ENCODE measurements around the gene FANCM. TPM values are rescaled to one million over a fixed set of nuclear protein-coding genes. Genes with fewer than 3 reads are reported as not detected.

Gene FANCM
- total and polyA plus RNA-seq, 9 of the 15 experiments (the other 6 are each of a cell fraction or from before 2014, with no cell fraction given), result 5.1 to 14.4 (median 6.2) TPM

GRCh38 chr14:45222485-45223262 lies 86.9 kb downstream of the FANCM start:
- FAIRE-seq, result no peak
- Histone ChIP-seq H3K4me3 (no peak overlapping the region), H3K36me3 (ENCODE audit: control insufficient read depth, insufficient read depth, low read length) (peaks cover 29% of the 10 kb centered on the region; the same call in 2 of the 3 replicates), H3K9ac (ENCODE audit: insufficient read depth in 1 of 2, low read depth in 2 of 2, low read length in 2 of 2) (no peak overlapping the region), H3K9me3 (replicated peaks; ENCODE audit: control insufficient read depth, insufficient read depth, low read depth, low read length) (no peaks in the 10 kb centered on the region), H3K27ac (ENCODE audit: extremely low read depth, low read depth, low read length) (no peak overlapping the region), H3K9me1 (ENCODE audit: control insufficient read depth, insufficient read depth, low read length) (no peaks in the 10 kb centered on the region), H3K4me2 (ENCODE audit: insufficient read depth, low read length) (no peak overlapping the region), H4K20me1 (replicated peaks; ENCODE audit: control insufficient read depth, insufficient read depth, low read length) (no peaks in the 10 kb centered on the region), H3K4me1 (replicated peaks in 1 of 2; ENCODE audit: control insufficient read depth in 2 of 2, insufficient read depth in 2 of 2, low read length in 2 of 2) (no peaks in the 10 kb centered on the region), H3K79me2 (ENCODE audit: control insufficient read depth, insufficient read depth, low read length) (no peaks in the 10 kb centered on the region), H3K27me3 (ENCODE audit: control insufficient read depth in 2 of 2, insufficient read depth in 2 of 2, low read length in 2 of 2) (no peaks in the 10 kb centered on the region), H2AFZ (ENCODE audit: low read depth, low read length) (no peak overlapping the region)
- no TSS peak for BruUV-seq (replicated peaks)
- TF ChIP-seq CXXC5 (CRISPR knock-in tag; IDR thresholded peaks at IDR 0.05) (no peak), FUS (optimal IDR thresholded peaks at IDR 0.05; ENCODE audit: low read depth, low read length) (no peak), ZNF778 (CRISPR knock-in tag; IDR thresholded peaks at IDR 0.05) (no peak), STAT6 (CRISPR knock-in tag; IDR thresholded peaks at IDR 0.05) (no peak), ZNF444 (CRISPR knock-in tag; IDR thresholded peaks at IDR 0.05) (no peak), EZH2 (IDR thresholded peaks at IDR 0.05; ENCODE audit: borderline replicate concordance, low read depth, low read length) (no peak), TBL1XR1 (IDR thresholded peaks at IDR 0.05; ENCODE audit: low read length in 2 of 2) (no peak), ZNF263 (CRISPR knock-in tag; IDR thresholded peaks at IDR 0.05; ENCODE audit: borderline replicate concordance) (no peak), ZNF175 (CRISPR knock-in tag; IDR thresholded peaks at IDR 0.05; ENCODE audit: low read depth) (no peak), MCM5 (IDR thresholded peaks at IDR 0.05; ENCODE audit: low read depth) (no peak)
- TF ChIP-seq, protein P1, sequence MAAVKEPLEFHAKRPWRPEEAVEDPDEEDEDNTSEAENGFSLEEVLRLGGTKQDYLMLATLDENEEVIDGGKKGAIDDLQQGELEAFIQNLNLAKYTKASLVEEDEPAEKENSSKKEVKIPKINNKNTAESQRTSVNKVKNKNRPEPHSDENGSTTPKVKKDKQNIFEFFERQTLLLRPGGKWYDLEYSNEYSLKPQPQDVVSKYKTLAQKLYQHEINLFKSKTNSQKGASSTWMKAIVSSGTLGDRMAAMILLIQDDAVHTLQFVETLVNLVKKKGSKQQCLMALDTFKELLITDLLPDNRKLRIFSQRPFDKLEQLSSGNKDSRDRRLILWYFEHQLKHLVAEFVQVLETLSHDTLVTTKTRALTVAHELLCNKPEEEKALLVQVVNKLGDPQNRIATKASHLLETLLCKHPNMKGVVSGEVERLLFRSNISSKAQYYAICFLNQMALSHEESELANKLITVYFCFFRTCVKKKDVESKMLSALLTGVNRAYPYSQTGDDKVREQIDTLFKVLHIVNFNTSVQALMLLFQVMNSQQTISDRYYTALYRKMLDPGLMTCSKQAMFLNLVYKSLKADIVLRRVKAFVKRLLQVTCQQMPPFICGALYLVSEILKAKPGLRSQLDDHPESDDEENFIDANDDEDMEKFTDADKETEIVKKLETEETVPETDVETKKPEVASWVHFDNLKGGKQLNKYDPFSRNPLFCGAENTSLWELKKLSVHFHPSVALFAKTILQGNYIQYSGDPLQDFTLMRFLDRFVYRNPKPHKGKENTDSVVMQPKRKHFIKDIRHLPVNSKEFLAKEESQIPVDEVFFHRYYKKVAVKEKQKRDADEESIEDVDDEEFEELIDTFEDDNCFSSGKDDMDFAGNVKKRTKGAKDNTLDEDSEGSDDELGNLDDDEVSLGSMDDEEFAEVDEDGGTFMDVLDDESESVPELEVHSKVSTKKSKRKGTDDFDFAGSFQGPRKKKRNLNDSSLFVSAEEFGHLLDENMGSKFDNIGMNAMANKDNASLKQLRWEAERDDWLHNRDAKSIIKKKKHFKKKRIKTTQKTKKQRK (IDR thresholded peaks at IDR 0.05; ENCODE audit: borderline replicate concordance, low read depth, low read length), result no peak
- no peak for DNase-seq (ENCODE audit: extremely low read depth in 1 of 4, low spot score in 3 of 4)
- intact Hi-C loops (cut with micrococcal nuclease) (no loop called here), in situ Hi-C loops (cut with MboI) (no loop called here)
- 100% methylated on average over 1 of the region's 3 CpGs for WGBS (ENCODE audit: insufficient coverage, low coverage, missing lambda C conversion rate)
- ChIA-PET POLR2A (no interaction called here), CTCF (ENCODE audit: low intra/inter-chr PET ratio) (no interaction called here)
- no peak for ATAC-seq
